H9 (cell line): Measurements from ENCODE around the gene ARPC4. TPM values are rescaled to one million over a fixed set of nuclear protein-coding genes. Genes with fewer than 3 reads are reported as not detected.
A peak's percentile ranks its signal among the peaks of the same experiment; 100 is the strongest.

ENCODE experiments used
- DNase-seq: peaks from one replicate; pipeline ENCODE4 v3.0.0-alpha.2; 2017
- H2AFZ ChIP-seq: one replicate; pipeline ENCODE4 v1.6.1; 2013; ENCODE audit warnings: mild to moderate bottlenecking, low read length, control low read depth, moderate library complexity
- H2AK5ac ChIP-seq: 2 replicates; pipeline ENCODE4 v1.6.1; 2013; ENCODE audit warnings: low read length, control low read depth, mixed read lengths; ENCODE audit not compliant: insufficient read length
- H2BK120ac ChIP-seq: one replicate; pipeline ENCODE4 v1.6.1; 2013; ENCODE audit warnings: low read depth, mild to moderate bottlenecking, low read length, control low read depth, inconsistent platforms; ENCODE audit not compliant: poor library complexity, severe bottlenecking
- H2BK12ac ChIP-seq: 2 replicates; pipeline ENCODE4 v1.6.1; 2013; ENCODE audit warnings: low read length, control low read depth, mixed read lengths, low read depth; ENCODE audit not compliant: insufficient read length
- H2BK15ac ChIP-seq: 2 replicates; pipeline ENCODE4 v1.6.1; 2013; ENCODE audit warnings: low read depth, low read length, control low read depth
- H2BK20ac ChIP-seq: one replicate; pipeline ENCODE4 v1.6.1; 2013; ENCODE audit warnings: low read depth, mild to moderate bottlenecking, low read length, control low read depth, inconsistent platforms; ENCODE audit not compliant: poor library complexity, severe bottlenecking
- H2BK5ac ChIP-seq: 2 replicates; pipeline ENCODE4 v1.6.1; 2013; ENCODE audit warnings: low read length, control low read depth, mixed read lengths; ENCODE audit not compliant: insufficient read length
- H3K14ac ChIP-seq: 2 replicates; pipeline ENCODE4 v1.6.1; 2013; ENCODE audit warnings: low read length, control low read depth; ENCODE audit not compliant: insufficient read depth
- H3K18ac ChIP-seq: 2 replicates; pipeline ENCODE4 v1.6.1; 2013; ENCODE audit warnings: low read depth, mild to moderate bottlenecking, mixed read lengths, low read length, control low read depth; ENCODE audit not compliant: insufficient read length
- H3K23ac ChIP-seq: 2 replicates; pipeline ENCODE4 v1.6.1; 2013; ENCODE audit warnings: low read length, control low read depth, mixed read lengths, low read depth; ENCODE audit not compliant: insufficient read length
- H3K23me2 ChIP-seq: 2 replicates; pipeline ENCODE4 v1.6.1; 2013; ENCODE audit warnings: low read depth, mild to moderate bottlenecking, mixed read lengths, low read length, control low read depth; ENCODE audit not compliant: insufficient read length, poor library complexity, severe bottlenecking
- H3K27ac ChIP-seq: 2 replicates; pipeline ENCODE4 v1.5.1; 2013; ENCODE audit warnings: low read length, control low read depth, mixed read lengths, low read depth; ENCODE audit not compliant: insufficient read length
- H3K27me3 ChIP-seq: 2 replicates; pipeline ENCODE4 v1.6.1; 2013; ENCODE audit warnings: low read length, control low read depth, inconsistent platforms; ENCODE audit not compliant: insufficient read depth
- H3K4ac ChIP-seq: 2 replicates; pipeline ENCODE4 v1.6.1; 2013; ENCODE audit warnings: low read depth, mild to moderate bottlenecking, control low read depth, inconsistent platforms, low read length, moderate library complexity
- H3K4me1 ChIP-seq: 2 replicates; pipeline ENCODE4 v1.6.1; 2013; ENCODE audit warnings: low read length, control low read depth, inconsistent platforms; ENCODE audit not compliant: insufficient read depth
- H3K4me2 ChIP-seq: 2 replicates; pipeline ENCODE4 v1.6.1; 2013; ENCODE audit warnings: low read length, control low read depth, mixed read lengths; ENCODE audit not compliant: insufficient read length, insufficient read depth
- H3K56ac ChIP-seq: 2 replicates; pipeline ENCODE4 v1.6.1; 2013; ENCODE audit warnings: low read depth, mild to moderate bottlenecking, mixed read lengths, low read length, control low read depth; ENCODE audit not compliant: insufficient read length
- H3K79me1 ChIP-seq: 2 replicates; pipeline ENCODE4 v1.6.1; 2013; ENCODE audit warnings: low read depth, mild to moderate bottlenecking, moderate library complexity, low read length, control low read depth, inconsistent platforms; ENCODE audit not compliant: insufficient read depth, poor library complexity, severe bottlenecking
- H3K79me2 ChIP-seq: 2 replicates; pipeline ENCODE4 v1.6.1; 2013; ENCODE audit warnings: low read length, control low read depth, inconsistent platforms; ENCODE audit not compliant: insufficient read depth
- H3K9ac ChIP-seq: 2 replicates; pipeline ENCODE4 v1.6.1; 2013; ENCODE audit warnings: low read length, control low read depth, mixed read lengths; ENCODE audit not compliant: insufficient read length; ENCODE audit errors: extremely low read depth
- H3K9me3 ChIP-seq: one replicate; pipeline ENCODE4 v1.6.1; 2013; ENCODE audit warnings: low read depth, low read length, inconsistent platforms; ENCODE audit not compliant: control insufficient read depth
- H3T11ph ChIP-seq: one replicate; pipeline ENCODE4 v1.6.1; 2013; ENCODE audit warnings: mild to moderate bottlenecking, low read length, control low read depth, inconsistent platforms
- H4K20me1 ChIP-seq: one replicate; pipeline ENCODE4 v1.6.1; 2013; ENCODE audit not compliant: control insufficient read depth, insufficient read length, insufficient read depth
- H4K5ac ChIP-seq: 2 replicates; pipeline ENCODE4 v1.6.1; 2013; ENCODE audit warnings: low read depth, mild to moderate bottlenecking, mixed read lengths, low read length, control low read depth; ENCODE audit not compliant: insufficient read length
- H4K8ac ChIP-seq: replicated peaks from 2 replicates; pipeline ENCODE4 v1.6.1; 2013; ENCODE audit warnings: low read length, control low read depth, mixed read lengths, low read depth; ENCODE audit not compliant: insufficient read length
- H4K91ac ChIP-seq: 2 replicates; pipeline ENCODE4 v1.6.1; 2013; ENCODE audit warnings: low read depth, mild to moderate bottlenecking, moderate library complexity, mixed read lengths, low read length, control low read depth; ENCODE audit not compliant: insufficient read length
- H3K27ac Mint-ChIP-seq, 3 experiments: 2 replicates in 2 of 3; 3 replicates in 1 of 3; pipeline ENCODE4 v1.8.0; 2020 to 2021; ENCODE audit warnings: mixed read lengths in 3 of 3, mild to moderate bottlenecking in 1 of 3, moderate library complexity in 1 of 3
- H3K27me3 Mint-ChIP-seq: 2 replicates; pipeline ENCODE4 v1.8.0; 2021; ENCODE audit warnings: low read depth, mild to moderate bottlenecking, moderate library complexity, mixed read lengths
- H3K36me3 Mint-ChIP-seq, 3 experiments: 2 replicates in 2 of 3; 3 replicates in 1 of 3; pipeline ENCODE4 v1.8.0; 2020 to 2021; ENCODE audit warnings: low read depth in 3 of 3, mixed read lengths in 3 of 3; ENCODE audit not compliant: insufficient read depth in 1 of 3
- H3K4me1 Mint-ChIP-seq, 2 experiments: 2 replicates each; pipeline ENCODE4 v1.8.0; 2020; ENCODE audit warnings: mixed read lengths in 2 of 2
- H3K4me3 Mint-ChIP-seq, 2 experiments: 2 replicates in 1 of 2; 3 replicates in 1 of 2; pipeline ENCODE4 v1.8.0; 2020 to 2021; ENCODE audit warnings: mild to moderate bottlenecking in 2 of 2, mixed read lengths in 2 of 2, moderate library complexity in 1 of 2
- H3K9me3 Mint-ChIP-seq, 2 experiments: 2 replicates in 1 of 2; 3 replicates in 1 of 2; pipeline ENCODE4 v1.8.0; 2020; ENCODE audit warnings: mild to moderate bottlenecking in 2 of 2, mixed read lengths in 2 of 2, moderate library complexity in 1 of 2
- CTCF ChIP-seq: fragments of 200-600 bp; sonication (generic); conservative IDR thresholded peaks from 3 replicates; pipeline ENCODE4 v1.8.0; 2021; ENCODE audit warnings: antibody characterized with exemption, mild to moderate bottlenecking
- WGBS: extraction: QIAGEN DNeasy Blood & Tissue Kit; methylation state at CpG from one replicate; pipeline ENCODE4 v1.1.7; 2013; ENCODE audit warnings: missing lambda C conversion rate, low lambda C conversion rate, mixed read lengths; ENCODE audit not compliant: insufficient read length; ENCODE audit errors: extremely low coverage; 5-methylcytosine and 5-hydroxymethylcytosine counted together
- total RNA-seq: library from RNA; stranded (reverse); gene quantifications from 2 replicates; pipeline ENCODE4 v1.2.1, GENCODE V29; 2021

The ARPC4 gene
- total RNA-seq, 1 experiment from 2014 or later: 161 TPM

- H3K23me2 ChIP-seq: no peaks in the 10 kb centered on the region
- no peak overlapping the region for H3K4me2 ChIP-seq
- H3K79me1 ChIP-seq: no peaks in the 10 kb centered on the region
- no CpG with 5 or more reads among the region's 20 CpGs for WGBS
- no peak overlapping the region for H4K8ac ChIP-seq
- no peak overlapping the region for H2BK15ac ChIP-seq
- Mint-ChIP-seq H3K9me3 (no peaks in the 10 kb centered on the region), H3K27ac (no peak overlapping the region; a peak in 1 of 7 replicates), H3K27me3 (no peaks in the 10 kb centered on the region), H3K4me1 (peaks cover 8 to 17% of the 10 kb centered on the region in 2 experiments), H3K36me3 (no peaks in the 10 kb centered on the region), H3K4me3 (no peak overlapping the region)
- no peaks in the 10 kb centered on the region for H3K9me3 ChIP-seq
- H2BK120ac ChIP-seq: no peak overlapping the region
- no peak overlapping the region for H2BK12ac ChIP-seq
- H3K4me1 ChIP-seq: no peaks in the 10 kb centered on the region
- no peak overlapping the region for H4K5ac ChIP-seq
- H4K91ac ChIP-seq: no peak overlapping the region
- no peak overlapping the region for H3K4ac ChIP-seq
- H3K56ac ChIP-seq: no peak overlapping the region
- no peak overlapping the region for H3T11ph ChIP-seq
- no peaks in the 10 kb centered on the region for H3K27me3 ChIP-seq
- H2AK5ac ChIP-seq: no peak overlapping the region
- no peak overlapping the region for H2BK20ac ChIP-seq
- no peaks in the 10 kb centered on the region for H4K20me1 ChIP-seq
- H3K23ac ChIP-seq: no peak overlapping the region
- no peak overlapping the region for H2BK5ac ChIP-seq
- H3K79me2 ChIP-seq: no peaks in the 10 kb centered on the region
- DNase-seq: peak; percentile 73
- no peak overlapping the region for H2AFZ ChIP-seq
- no peak overlapping the region for H3K27ac ChIP-seq
- no peak overlapping the region for H3K14ac ChIP-seq
- TF ChIP-seq CTCF: peak; percentile 71
- H3K18ac ChIP-seq: no peak overlapping the region
- no peak overlapping the region for H3K9ac ChIP-seq
Measured at GRCh38 chr3:9826815-9827573, 34.1 kb downstream of the ARPC4 start.
